A549 (cell line): ENCODE results near the gene REX1BD. TPM values are rescaled to one million over a fixed set of nuclear protein-coding genes. Genes with fewer than 3 reads are reported as not detected.
"Not testable (repeated sequence)": the region's sequence is repeated elsewhere in the genome, so short reads cannot be mapped to it uniquely, and the experiment has no call there.

Experiments used
- ATAC-seq, 2 experiments: fragments of 200-7000 bp in 1 of 2; fragments of >200 bp in 1 of 2; cut with Nextera tagmentation in 1 of 2; cut with Tn5 transposase in 1 of 2; 3 replicates each; pipeline versions ENCODE4 v1.8.0 to v1.9.1; 2018 to 2020; ENCODE audit warnings: mild to moderate bottlenecking in 1 of 2, moderate library complexity in 1 of 2
- CTCF ChIA-PET: fragments of 300-600 bp; sonication (Branson Sonifier 250); formaldehyde crosslinking; extraction: SDS; loops from one replicate; lab custom pipeline; 2021; ENCODE audit warnings: antibody characterized with exemption, inconsistent platforms; lab: Yijun Ruan, JAX
- POLR2A ChIA-PET: fragments of 350-600 bp; formaldehyde crosslinking; extraction: SDS; loops from one replicate; lab custom pipeline; 2021; ENCODE audit warnings: antibody characterized with exemption, inconsistent platforms; lab: Yijun Ruan, JAX
- DNase-seq, 2 experiments: peaks; one replicate each; pipeline versions ENCODE4 v3.0.0 to v3.0.0-alpha.2; 2011 to 2016; ENCODE audit warnings: low read depth in 1 of 2, low spot score in 1 of 2
- FAIRE-seq: peaks from 2 replicates; lab custom pipeline; 2011; peaks lifted over from hg19 to GRCh38; lab: Jason Lieb, UNC
- H3K27ac ChIP-seq, 2 experiments: fragments of >200 bp; sonication (Bioruptor Twin); formaldehyde crosslinking; 3 replicates each; pipeline ENCODE4 v1.5.1; 2016 to 2017
- H3K4me1 ChIP-seq: fragments of >200 bp; sonication (Bioruptor Twin); formaldehyde crosslinking; 3 replicates; pipeline ENCODE4 v1.6.1; 2016
- H3K4me2 ChIP-seq: fragments of >200 bp; sonication (Bioruptor Twin); formaldehyde crosslinking; 3 replicates; pipeline ENCODE4 v1.6.1; 2016
- H3K4me3 ChIP-seq: fragments of >200 bp; sonication (Bioruptor Twin); formaldehyde crosslinking; 3 replicates; pipeline ENCODE4 v1.5.1; 2016
- H3K9me3 ChIP-seq: fragments of >200 bp; sonication (Bioruptor Twin); formaldehyde crosslinking; 3 replicates; pipeline ENCODE4 v1.6.1; 2016
- BHLHE40 ChIP-seq: IDR thresholded peaks from 2 replicates; pipeline ENCODE4 v1.6.1; 2012; ENCODE audit warnings: low read depth, low read length, inconsistent platforms
- CEBPB ChIP-seq, 2 experiments: fragments of >200 bp in 1 of 2; sonication (Bioruptor Twin) in 1 of 2; formaldehyde crosslinking in 1 of 2; IDR thresholded peaks; 2 replicates each; pipeline ENCODE4 v1.6.1; 2012 to 2016
- CHD2 ChIP-seq: fragments of 150-350 bp; IDR thresholded peaks from 2 replicates; pipeline ENCODE4 v1.6.1; 2014; ENCODE audit warnings: low read length; ENCODE audit not compliant: partially characterized antibody
- E2F6 ChIP-seq: IDR thresholded peaks from 2 replicates; pipeline ENCODE4 v1.6.1; 2012; ENCODE audit warnings: low read depth, borderline replicate concordance
- FOSB ChIP-seq: fragments of 250-450 bp; sonication (Bioruptor Pico); IDR thresholded peaks from 2 replicates; pipeline ENCODE4 v1.5.0; 2020; ENCODE audit warnings: mild to moderate bottlenecking, moderate library complexity
- GATA3 ChIP-seq: IDR thresholded peaks from 2 replicates; pipeline ENCODE4 v1.6.1; 2012; ENCODE audit warnings: borderline replicate concordance
- HDAC2 ChIP-seq: fragments of 200-600 bp; sonication (generic); IDR thresholded peaks from 2 replicates; pipeline ENCODE4 v1.6.1; 2016
- HES2 ChIP-seq: fragments of >200 bp; sonication (Bioruptor Twin); formaldehyde crosslinking; IDR thresholded peaks from 2 replicates; pipeline ENCODE4 v1.6.1; 2016
- HEYL ChIP-seq: fragments of 250-450 bp; sonication (Bioruptor Pico); IDR thresholded peaks from 2 replicates; pipeline ENCODE4 v1.8.0; 2021; ENCODE audit warnings: mild to moderate bottlenecking, moderate library complexity
- HOXB5 ChIP-seq: fragments of 250-450 bp; sonication (Bioruptor Pico); IDR thresholded peaks from 2 replicates; pipeline ENCODE4 v1.5.0; 2020; ENCODE audit warnings: mild to moderate bottlenecking, moderate library complexity
- KDM5A ChIP-seq: fragments of 200-600 bp; sonication (generic); IDR thresholded peaks from 2 replicates; pipeline ENCODE4 v1.6.1; 2016; ENCODE audit warnings: antibody characterized with exemption, mild to moderate bottlenecking
- MAFK ChIP-seq: fragments of 450-650 bp; IDR thresholded peaks from 2 replicates; pipeline ENCODE4 v1.6.1; 2014; ENCODE audit not compliant: partially characterized antibody
- MYC ChIP-seq: IDR thresholded peaks from 2 replicates; pipeline ENCODE4 v1.6.1; 2012; ENCODE audit warnings: mild to moderate bottlenecking, inconsistent platforms, low read length, improper control_type of control experiment, borderline replicate concordance
- NFE2L2 ChIP-seq: fragments of 150-350 bp; conservative IDR thresholded peaks from 2 replicates; pipeline ENCODE4 v1.6.1; 2014; ENCODE audit warnings: low read length
- NR3C1 ChIP-seq: fragments of >200 bp; sonication (Bioruptor Twin); formaldehyde crosslinking; IDR thresholded peaks from 3 replicates; pipeline ENCODE4 v1.6.1; 2017
- PHF8 ChIP-seq: fragments of 200-600 bp; sonication (generic); IDR thresholded peaks from 2 replicates; pipeline ENCODE4 v1.6.1; 2016; ENCODE audit warnings: low read depth, mild to moderate bottlenecking, antibody characterized with exemption, moderate library complexity, borderline replicate concordance
- POLR2A ChIP-seq: IDR thresholded peaks from 2 replicates; pipeline ENCODE4 v1.6.1; 2012; ENCODE audit warnings: mild to moderate bottlenecking, low read length
- RARB ChIP-seq: fragments of 250-450 bp; sonication (Bioruptor Pico); IDR thresholded peaks from 2 replicates; pipeline ENCODE4 v1.8.0; 2021; ENCODE audit warnings: mild to moderate bottlenecking, moderate library complexity
- SREBF2 ChIP-seq: fragments of 450-650 bp; IDR thresholded peaks from 2 replicates; pipeline ENCODE4 v1.6.1; 2014; ENCODE audit warnings: mild to moderate bottlenecking, moderate library complexity
- ZC3H11A ChIP-seq: fragments of 450-650 bp; IDR thresholded peaks from 2 replicates; pipeline ENCODE4 v1.6.1; 2014; ENCODE audit warnings: antibody characterized with exemption, mild to moderate bottlenecking
- WGBS: methylation state at CpG from one replicate; pipeline ENCODE4 v1.1.6; 2017; ENCODE audit errors: missing lambda C conversion rate; 5-methylcytosine and 5-hydroxymethylcytosine counted together
- polyA plus RNA-seq, 4 experiments: library from polyadenylated mRNA; depleted of rRNA in 3 of 4; stranded (reverse); fragments of >200 nt; fragmentation: RNase III in 1 of 4; extraction: RNeasy Plus Mini Kit Qiagen cat#74134 plus additional on column Dnase treatment in 1 of 4; gene quantifications; 2 replicates in 3 of 4; 3 replicates in 1 of 4; pipeline ENCODE4 v1.2.3, GENCODE V29; 2011 to 2017

REX1BD gene
- polyA plus RNA-seq, 2 of the 4 experiments (the other 2 are of a cell fraction) = 23.1 to 47.3 TPM

GRCh38 chr19:18590273-18591272 lies 2.0 kb downstream of the REX1BD start (continued):
- TF ChIP-seq MYC = peak; percentile 29; the same call in 1 of the 2 replicates
- TF ChIP-seq, all 56 proteins: peak for 6

- CTCF ChIA-PET = interaction anchor here (0.9 to 5.2 kb wide), 8 partner anchors 11 to 257 kb away, joined by 3 to 46 read pairs (median 8); partner anchors contain the start of gene UBA52
- no peak for ATAC-seq
- no peak overlapping the region for H3K4me3 ChIP-seq
- no peak overlapping the region for H3K4me2 ChIP-seq
- peaks cover 12% of the 10 kb centered on the region; the same call in 1 of the 3 replicates for H3K4me1 ChIP-seq
- 97% methylated on average over 22 of the region's 22 CpGs for WGBS
- H3K9me3 ChIP-seq = no peaks in the 10 kb centered on the region
- no peak for TF ChIP-seq E2F6
- no peak for DNase-seq
- POLR2A ChIA-PET = no interaction called here
- H3K27ac ChIP-seq = no peak overlapping the region
- FAIRE-seq = no peak
Observed at GRCh38 chr19:18591735-18592385, 3.3 kb downstream of the REX1BD start.

GRCh38 chr19:18592732-18593131 lies 4.1 kb downstream of the REX1BD start:
- ChIA-PET POLR2A (interaction anchor here (0.6 kb wide), 1 partner anchor 255 kb away, joined by 3 read pairs; no protein-coding TSS in a partner anchor), CTCF (interaction anchor here (0.6 to 5.2 kb wide), 19 partner anchors 11 to 274 kb away, joined by 3 to 46 read pairs (median 4); partner anchors contain the start of genes UBA52 and UPF1)
- WGBS = 90% methylated on average over 5 of the region's 5 CpGs
- not testable (repeated sequence) for FAIRE-seq, H3K9me3 ChIP-seq, H3K4me3 ChIP-seq, ATAC-seq, DNase-seq, H3K4me2 ChIP-seq, H3K27ac ChIP-seq
- peaks cover 12% of the 10 kb centered on the region; the same call in 1 of the 3 replicates for H3K4me1 ChIP-seq

GRCh38 chr19:18593367-18594095 lies 4.9 kb downstream of the REX1BD start:
- DNase-seq (no peak), ATAC-seq (no peak), FAIRE-seq (no peak)
- peaks cover 9% of the 10 kb centered on the region; the same call in 1 of the 3 replicates for H3K4me1 ChIP-seq
- H3K27ac ChIP-seq = peak overlapping the region; percentile 66 to 84; a peak in 5 of 6 replicates
- ChIA-PET POLR2A (interaction anchor here (0.6 kb wide), 1 partner anchor 254 kb away, joined by 3 read pairs; no protein-coding TSS in a partner anchor), CTCF (interaction anchor here (0.6 to 5.2 kb wide), 37 partner anchors 8 to 274 kb away, joined by 3 to 46 read pairs (median 4); partner anchors contain the start of genes CRLF1, TMEM59L, UBA52 and UPF1)
- TF ChIP-seq POLR2A = no peak
- no peak for TF ChIP-seq PHF8
- TF ChIP-seq GATA3 = no peak
- no peak for TF ChIP-seq HEYL (CRISPR knock-in tag)
- TF ChIP-seq CEBPB (IDR thresholded peaks at IDR 0.05) = no peak
- no peak for TF ChIP-seq FOSB (CRISPR knock-in tag)
- TF ChIP-seq NR3C1 = no peak
- no peak for TF ChIP-seq NFE2L2
- TF ChIP-seq ZC3H11A = no peak
- TF ChIP-seq RARB (CRISPR knock-in tag) = no peak
- no peak for TF ChIP-seq SREBF2
- no peak for TF ChIP-seq MAFK
- no peak for TF ChIP-seq BHLHE40
- TF ChIP-seq CHD2 = no peak
- TF ChIP-seq HES2 = no peak
- TF ChIP-seq HOXB5 = no peak
- no peak for TF ChIP-seq MYC
- no peak for TF ChIP-seq KDM5A
- TF ChIP-seq HDAC2 = no peak
- peak overlapping the region; percentile 82 for H3K4me2 ChIP-seq
- WGBS = 62% methylated on average over 15 of the region's 25 CpGs
- H3K9me3 ChIP-seq = no peaks in the 10 kb centered on the region
- H3K4me3 ChIP-seq = peak overlapping the region; percentile 29; the same call in 1 of the 3 replicates
